GM04504 (cell line): ENCODE measurements around the gene PLXNA2.

Experiments
- DNase-seq: peaks from one replicate; pipeline ENCODE4 v3.0.0-alpha.2; 2012; ENCODE audit warnings: low read depth

The PLXNA2 gene

GRCh38 chr1:208243967-208244916, at the start of gene PLXNA2:
PLXNA2 (minus strand) TSS chr1:208244384; CDS start chr1:208217922, 26,462 bp downstream.
- DNase-seq, result no peak

GRCh38 chr1:208292908-208293307, 48.7 kb upstream of the PLXNA2 start:
- DNase-seq, result no peak

GRCh38 chr1:208291923-208292711, 47.9 kb upstream of the PLXNA2 start:
- DNase-seq, result no peak

GRCh38 chr1:208291129-208291528, 46.9 kb upstream of the PLXNA2 start:
- DNase-seq, result no peak

GRCh38 chr1:208289716-208290115, 45.5 kb upstream of the PLXNA2 start:
- DNase-seq, result no peak

GRCh38 chr1:208288495-208288894, 44.3 kb upstream of the PLXNA2 start:
- no peak for DNase-seq

- DNase-seq, result no peak
Measured at GRCh38 chr1:208280681-208281450, 36.7 kb upstream of the PLXNA2 start.

- DNase-seq, result no peak
Measured at GRCh38 chr1:208279826-208280588, 35.8 kb upstream of the PLXNA2 start.

GRCh38 chr1:208278638-208279037, 34.5 kb upstream of the PLXNA2 start:
- no peak for DNase-seq

GRCh38 chr1:208276757-208277435, 32.7 kb upstream of the PLXNA2 start:
- DNase-seq, result no peak

- DNase-seq, result no peak
Measured at GRCh38 chr1:208275083-208275482, 30.9 kb upstream of the PLXNA2 start.

GRCh38 chr1:208273386-208274017, 29.3 kb upstream of the PLXNA2 start:
- DNase-seq, result no peak

- DNase-seq, result no peak
Measured at GRCh38 chr1:208272713-208273112, 28.5 kb upstream of the PLXNA2 start.

- no peak for DNase-seq
Measured at GRCh38 chr1:208272311-208272710, 28.1 kb upstream of the PLXNA2 start.

- no peak for DNase-seq
Measured at GRCh38 chr1:208271236-208271635, 27.1 kb upstream of the PLXNA2 start.

- DNase-seq, result no peak
Measured at GRCh38 chr1:208270651-208271141, 26.5 kb upstream of the PLXNA2 start.

- no peak for DNase-seq
Measured at GRCh38 chr1:208269338-208269666, 25.1 kb upstream of the PLXNA2 start.

GRCh38 chr1:208268541-208269337, 24.6 kb upstream of the PLXNA2 start:
- no peak for DNase-seq

- DNase-seq, result no peak
Measured at GRCh38 chr1:208265525-208265924, 21.3 kb upstream of the PLXNA2 start.

GRCh38 chr1:208265122-208265469, 20.9 kb upstream of the PLXNA2 start:
- no peak for DNase-seq
